NCI-H526 (cell line): ENCODE data around the gene TRIM46.
"Not testable (repeated sequence)": the region's sequence is repeated elsewhere in the genome, so short reads cannot be mapped to it uniquely, and the experiment has no call there.

Experiments used
- DNase-seq, 2 experiments: peaks; one replicate each; lab custom pipeline; 2025; lab: John Stamatoyannopoulos, UW

Gene TRIM46

DNA sequence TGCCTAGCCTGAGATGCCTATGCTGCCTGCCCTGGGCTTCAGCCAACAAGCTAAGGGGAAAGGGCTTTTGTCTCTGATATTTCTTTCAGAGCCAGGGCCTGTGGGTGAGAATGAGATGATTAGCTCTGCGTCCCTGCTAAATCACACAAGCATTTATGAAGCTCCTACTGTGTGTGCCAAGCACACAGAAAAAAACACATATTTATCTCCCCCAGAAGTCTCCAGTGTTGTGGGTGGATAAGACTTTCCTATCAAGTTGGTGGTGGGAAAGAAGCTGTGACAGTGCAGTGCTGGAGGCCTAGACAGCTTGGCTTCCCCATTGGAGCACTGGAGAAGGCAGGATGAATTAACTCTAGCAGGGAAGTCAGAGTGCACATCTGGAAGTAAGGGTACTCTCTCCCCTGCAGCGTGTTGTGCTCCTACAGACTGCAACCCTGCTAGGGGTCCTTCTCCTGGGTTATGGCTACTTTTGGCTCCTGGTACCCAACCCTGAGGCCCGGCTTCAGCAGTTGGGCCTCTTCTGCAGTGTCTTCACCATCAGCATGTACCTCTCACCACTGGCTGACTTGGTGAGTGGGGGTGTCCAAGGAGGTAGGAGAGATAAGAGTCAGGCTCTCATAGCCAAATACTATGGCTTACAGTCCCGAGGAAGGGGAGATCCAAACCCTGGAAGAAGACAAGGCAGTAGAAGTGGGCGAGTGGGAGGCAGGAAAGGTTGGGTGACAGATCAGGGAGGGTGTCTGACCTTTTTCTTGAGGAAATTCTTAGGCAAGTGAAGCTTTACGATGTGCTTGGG is 36.3 kb upstream of the TRIM46 start:
- DNase-seq, result no peak

DNA sequence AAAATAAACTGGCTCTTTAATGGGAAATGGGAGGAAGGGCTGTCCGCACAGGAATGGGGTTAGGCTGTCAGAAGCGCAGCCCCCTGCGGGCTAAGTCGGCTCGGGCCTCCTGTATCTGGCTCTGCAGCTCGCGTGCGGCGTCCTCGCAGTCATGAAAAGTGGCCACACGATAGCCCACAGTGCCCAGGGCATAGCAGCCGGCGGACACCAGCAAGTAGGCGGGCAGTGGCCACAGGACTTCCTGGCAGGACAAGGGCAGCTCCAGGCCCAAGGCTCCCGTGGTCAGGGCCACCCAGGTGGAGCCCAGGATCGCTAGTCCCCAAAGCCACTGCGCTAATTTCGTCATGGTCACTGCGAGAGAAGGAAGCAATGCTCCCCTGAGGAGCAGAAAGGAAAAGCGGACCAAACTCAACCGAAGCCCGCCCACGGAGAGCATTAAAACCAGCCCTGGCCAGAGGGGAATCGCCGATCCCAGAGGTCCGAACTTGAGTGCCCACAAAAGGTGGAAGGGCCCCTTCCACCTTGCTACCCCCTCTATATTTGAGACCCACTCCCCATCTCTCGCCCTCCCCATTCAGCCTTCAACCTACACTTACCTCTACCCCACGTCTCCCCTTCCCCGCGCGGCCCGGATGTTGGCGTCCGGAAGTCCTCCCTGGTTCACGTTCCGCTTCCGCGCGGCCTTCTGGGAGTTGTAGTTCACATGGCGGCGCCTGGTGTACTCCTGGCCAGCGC is 33.6 kb upstream of the TRIM46 start, which contains the start of gene DPM3:
TSS of gene DPM3 (minus strand) at position 637 of the 735 bp plus-strand sequence. CDS start at position 346, 291 bp downstream.
- peak; percentile 89 to 98 for DNase-seq

DNA sequence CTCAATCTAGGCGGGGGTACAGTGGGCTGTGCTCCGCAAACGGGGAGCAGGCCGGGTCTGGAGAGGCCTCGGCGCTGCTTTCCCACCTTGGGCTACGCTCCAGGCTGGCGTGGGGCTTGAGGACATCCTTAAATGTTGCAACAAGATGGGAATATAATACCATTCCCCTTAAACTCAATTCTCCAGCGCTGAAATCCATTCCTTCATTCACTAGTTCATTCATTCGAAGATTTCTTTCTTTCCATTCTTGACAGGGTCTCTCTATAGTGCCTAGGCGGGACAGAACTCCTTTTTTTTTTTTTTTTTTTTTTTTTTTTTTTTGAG is 33.1 kb upstream of the TRIM46 start:
- DNase-seq, result no peak

DNA sequence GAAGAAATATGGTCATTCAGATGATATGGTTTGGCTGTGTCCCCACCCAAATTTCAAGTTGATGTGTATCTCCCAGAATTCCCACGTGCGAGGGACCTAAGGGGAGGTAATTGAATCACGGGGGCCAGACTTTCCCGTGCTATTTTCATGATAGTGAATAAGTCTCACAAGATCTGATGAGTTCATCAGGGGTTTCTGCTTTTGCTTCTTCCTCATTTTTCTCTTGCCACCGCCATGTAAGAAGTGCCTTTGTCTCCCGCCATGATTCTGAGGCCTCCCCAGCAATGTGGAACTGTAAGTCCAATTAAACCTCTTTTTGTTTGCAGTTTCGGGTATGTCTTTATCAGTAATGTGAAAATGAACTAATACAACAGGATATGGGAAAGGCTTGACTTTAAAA is 31.9 kb upstream of the TRIM46 start:
- no peak for DNase-seq

DNA sequence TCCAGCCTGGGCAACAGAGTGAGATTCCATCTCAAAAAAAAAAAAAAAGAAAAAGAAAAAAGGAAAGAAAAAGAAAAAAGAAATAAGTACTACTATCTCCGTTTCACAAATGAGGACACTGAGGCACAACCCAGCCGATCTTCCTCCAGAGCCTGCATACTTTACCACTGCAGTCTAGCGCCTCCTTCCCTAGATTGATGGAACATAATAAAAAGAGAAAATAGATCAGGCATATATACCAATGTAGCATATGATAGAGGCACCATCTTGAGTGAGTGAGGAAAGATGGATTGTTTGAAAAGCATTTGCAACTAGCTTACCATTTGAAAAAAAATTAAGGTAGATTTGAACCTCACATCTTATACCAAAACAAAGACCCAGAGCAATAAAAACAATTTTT is 28.2 kb upstream of the TRIM46 start:
- no peak for DNase-seq

DNA sequence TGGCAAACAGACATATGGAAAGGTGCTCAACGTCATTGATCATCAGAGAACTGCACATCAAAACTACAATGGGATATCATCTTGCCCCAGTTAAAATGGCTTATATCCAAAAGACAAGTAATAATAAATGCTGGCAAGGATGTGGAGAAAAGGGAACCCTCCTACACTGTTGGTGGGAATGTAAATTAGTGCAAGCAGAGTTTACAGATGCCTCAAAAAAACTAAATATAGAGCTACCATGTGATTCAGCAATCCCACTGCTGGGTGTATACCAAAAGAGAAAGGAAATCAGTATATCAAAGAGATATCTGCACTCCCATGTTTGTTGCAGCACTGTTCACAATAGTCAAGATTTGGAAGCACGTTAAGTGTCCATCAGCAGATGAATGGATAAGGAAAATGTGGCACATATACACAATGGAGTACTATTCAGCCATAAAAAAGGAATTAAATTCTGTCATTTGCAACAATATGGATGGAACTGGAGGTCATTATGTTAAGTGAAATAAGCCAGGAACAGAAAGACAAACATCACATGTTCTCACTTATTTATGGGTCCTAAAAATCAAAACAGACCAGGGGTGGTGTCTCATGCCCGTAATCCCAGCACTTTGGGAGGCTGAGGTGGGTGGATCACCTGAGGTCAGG is 17.5 kb upstream of the TRIM46 start:
- not testable (repeated sequence) for DNase-seq

DNA sequence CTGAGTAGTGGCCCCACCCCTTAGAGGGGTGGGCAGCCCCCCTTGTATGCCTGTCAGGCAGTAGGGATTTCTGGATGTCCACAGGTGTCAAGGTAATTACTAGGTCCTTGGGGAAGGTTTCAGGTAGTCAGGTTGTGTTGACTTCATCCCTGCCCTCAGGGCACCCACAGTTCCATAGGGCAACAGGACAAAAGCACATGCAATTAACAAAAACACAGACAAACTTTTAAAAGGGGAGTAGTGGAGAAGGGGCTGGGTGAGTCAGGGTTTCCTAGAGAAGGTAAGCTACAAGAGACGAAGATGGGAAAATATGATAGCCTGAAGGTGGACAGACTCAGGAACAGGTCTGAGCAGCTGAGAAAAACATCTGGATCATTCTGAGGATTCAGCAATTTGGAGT is 14.7 kb upstream of the TRIM46 start:
- DNase-seq, result no peak

DNA sequence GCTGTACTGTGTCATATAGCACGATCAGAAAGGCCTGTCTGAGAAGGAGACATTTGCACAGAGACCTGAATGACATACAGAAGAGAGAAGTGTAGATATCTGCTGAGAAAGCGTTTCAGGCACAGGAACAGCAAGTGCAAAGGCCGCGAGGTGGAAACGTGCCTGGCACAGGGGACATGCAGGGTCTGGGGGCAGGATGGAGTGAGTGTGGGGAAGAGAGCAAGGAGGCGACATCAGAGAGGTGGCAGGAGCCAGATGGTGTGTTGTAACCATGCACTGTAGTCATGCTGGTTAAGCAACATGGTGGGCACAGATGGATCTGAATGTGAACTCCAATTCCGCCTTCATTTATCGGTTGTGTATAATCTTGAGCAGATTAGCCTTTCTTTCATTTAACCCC is 13.5 kb upstream of the TRIM46 start:
- no peak for DNase-seq

DNA sequence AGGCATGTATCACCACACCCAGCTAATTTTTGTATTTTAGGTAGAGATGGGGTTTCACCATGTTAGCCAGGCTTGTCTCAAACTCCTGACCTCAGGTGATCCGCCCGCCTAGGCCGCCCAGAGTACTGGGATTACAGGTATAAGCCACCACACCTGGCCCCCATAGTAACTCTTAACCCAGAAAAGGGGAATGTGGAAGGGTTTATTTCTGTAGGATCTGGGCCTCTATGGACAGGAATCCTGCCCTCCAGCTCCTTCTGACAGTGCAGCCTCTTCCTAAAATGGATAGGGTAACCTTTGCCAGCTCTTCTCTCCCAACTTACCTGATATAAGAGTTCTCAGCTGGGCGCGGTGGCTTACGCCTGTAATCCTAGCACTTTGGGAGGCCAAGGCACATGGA is 11.0 kb upstream of the TRIM46 start:
- not testable (repeated sequence) for DNase-seq

DNA sequence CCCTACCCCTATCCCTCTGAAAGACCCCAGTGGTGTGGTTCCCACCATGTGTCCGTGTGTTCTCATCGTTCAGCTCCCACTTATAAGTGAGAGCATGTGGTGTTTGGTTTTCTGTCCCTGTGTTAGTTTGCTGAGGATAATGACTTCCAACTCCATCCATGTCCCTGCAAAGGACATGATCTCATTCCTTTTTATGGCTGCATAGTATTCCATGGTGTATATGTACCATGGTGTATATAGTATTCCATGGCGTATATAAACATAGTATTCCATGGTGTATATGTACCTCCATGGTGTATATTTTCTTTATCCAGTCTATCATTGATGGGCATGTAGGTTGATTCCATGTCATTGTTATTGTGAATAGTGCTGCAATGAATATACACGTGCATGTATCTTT is 9.9 kb upstream of the TRIM46 start:
- not testable (repeated sequence) for DNase-seq

DNA sequence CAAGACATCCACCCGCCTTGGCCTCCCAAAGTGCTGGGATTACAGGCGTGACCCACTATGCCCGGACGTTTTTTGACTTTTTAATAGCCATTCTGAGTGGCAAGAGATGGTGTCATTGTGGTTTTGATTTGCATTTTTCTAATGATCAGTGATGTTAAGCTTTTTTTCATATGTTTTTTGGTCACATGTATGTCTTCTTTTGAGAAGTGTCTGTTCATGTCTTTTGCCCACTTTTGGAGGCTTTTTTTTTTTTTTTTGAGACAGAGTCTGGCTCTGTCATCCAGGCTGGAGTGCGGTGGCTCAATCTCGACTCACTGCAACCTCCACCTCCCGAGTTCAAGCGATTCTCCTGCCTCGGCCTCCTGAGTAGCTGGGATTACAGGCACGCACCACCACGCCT is 9.0 kb upstream of the TRIM46 start:
- DNase-seq, result not testable (repeated sequence)

DNA sequence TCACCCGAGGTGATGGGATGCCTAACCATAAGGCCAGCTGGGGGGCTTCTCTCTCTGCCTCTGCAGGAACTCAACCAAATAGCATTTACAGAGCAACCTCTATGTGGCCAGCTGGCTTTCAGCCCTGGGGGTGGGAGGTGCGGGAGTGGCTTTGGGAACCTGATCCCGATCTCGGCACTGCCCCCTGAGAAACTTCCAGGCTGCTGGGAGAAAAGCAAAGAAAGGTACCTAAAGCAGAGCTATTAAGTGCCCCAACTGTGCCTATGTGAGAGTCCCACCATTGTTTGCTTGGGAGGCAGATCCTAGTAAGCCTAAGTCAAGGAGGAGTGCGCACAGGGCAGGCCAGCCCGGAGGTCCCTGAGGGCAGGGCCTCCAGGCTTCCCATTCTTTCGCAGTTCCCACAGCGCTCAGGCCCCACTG is 7.6 kb upstream of the TRIM46 start:
- DNase-seq, result no peak

DNA sequence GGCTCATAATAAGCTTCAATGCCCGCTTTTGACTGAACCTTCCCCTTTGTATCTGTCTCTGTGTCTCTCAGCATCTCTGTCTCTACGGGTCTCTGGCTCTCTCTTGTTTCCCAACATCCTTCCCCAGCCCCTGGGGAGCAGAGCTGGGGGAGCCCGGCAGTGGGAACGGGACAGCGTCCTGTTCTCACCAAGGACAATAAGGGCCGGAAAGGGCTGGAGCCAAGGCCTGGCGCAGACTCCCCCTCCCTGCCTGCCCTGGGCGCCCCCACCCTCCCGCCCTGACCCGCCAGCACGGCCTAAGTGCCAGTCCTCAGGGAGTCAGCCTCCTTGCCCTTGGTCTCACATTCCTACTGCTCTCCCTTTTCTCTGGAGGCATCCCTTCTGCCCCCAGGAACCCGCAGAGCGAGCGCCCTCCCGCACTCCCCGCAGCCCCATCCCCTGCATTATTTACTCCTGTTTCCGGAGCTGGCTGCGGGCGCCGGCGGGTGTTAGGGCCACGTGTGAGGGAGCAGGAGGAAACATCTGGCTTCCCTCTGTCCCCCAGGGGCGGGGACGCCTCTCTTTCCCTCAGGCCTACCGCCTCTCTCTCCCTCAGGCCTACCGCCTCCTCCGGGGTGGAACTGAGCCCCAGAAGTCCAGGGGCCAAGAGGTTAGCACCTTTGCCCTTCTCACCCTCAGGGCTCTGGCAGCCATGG is 7.0 kb upstream of the TRIM46 start:
- DNase-seq, result peak in 1 of 2 experiments; percentile 69

DNA sequence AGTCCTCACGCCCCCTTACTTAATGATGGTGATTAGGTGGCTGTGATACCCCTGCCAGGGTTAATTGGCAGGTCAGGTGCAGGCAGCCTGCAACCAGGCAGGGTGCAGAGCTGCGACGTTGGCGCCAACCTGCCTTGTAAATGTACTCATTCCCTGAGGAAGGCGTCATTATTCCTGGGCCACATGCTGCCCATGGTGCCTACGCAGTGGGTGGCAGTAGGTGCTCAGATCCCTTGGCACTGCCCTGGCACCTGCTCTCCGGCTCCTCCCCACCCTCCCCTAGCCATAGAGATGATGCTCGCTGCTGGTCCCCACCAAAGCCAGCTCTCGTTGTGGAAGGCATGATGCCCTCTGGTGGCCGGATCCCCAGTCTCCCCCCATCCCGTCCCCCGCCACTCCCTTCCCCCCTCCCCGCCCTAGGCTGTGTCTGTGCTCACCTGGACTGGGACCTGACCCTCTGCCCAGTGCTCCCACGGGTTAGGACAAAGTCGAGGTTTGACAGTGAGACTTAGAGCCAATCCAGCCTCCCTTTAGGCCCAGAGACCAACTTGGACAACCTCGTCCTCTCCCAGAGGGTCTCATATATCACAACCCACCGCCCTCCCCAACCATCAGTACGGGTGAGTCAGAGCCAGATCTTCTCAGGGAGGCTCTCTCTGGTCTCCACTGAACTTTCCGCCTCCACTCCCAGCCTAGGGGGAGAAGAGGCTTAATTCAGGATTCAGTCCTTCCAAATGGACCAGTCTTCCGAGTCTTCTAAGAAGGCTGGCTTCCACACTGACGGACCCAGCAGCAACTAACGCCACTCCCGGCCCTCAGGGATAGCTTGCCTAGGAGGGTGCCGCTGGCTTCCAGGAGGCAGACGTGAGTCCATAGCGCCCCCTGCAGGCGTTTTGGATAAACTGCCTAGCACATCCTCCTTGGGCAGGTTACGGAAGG is 6.2 kb upstream of the TRIM46 start:
- peak; percentile 96 to 99 for DNase-seq

DNA sequence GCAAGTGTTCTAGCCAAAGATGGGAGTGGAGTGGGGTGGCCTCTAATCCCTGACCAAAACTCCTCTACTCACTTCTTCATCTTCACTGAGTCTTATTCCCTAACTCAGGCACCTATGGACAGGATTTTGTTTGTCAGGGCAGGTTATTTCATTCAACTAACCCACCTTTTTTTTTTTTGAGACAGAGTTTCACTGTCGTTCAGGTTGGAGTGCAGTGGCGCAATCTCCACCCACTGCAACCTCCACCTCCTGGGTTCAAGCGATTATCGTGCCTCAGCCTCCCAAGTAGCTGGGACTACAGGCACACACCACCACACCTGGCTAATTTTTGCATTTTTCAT is 5.6 kb upstream of the TRIM46 start:
- DNase-seq, result not testable (repeated sequence)

DNA sequence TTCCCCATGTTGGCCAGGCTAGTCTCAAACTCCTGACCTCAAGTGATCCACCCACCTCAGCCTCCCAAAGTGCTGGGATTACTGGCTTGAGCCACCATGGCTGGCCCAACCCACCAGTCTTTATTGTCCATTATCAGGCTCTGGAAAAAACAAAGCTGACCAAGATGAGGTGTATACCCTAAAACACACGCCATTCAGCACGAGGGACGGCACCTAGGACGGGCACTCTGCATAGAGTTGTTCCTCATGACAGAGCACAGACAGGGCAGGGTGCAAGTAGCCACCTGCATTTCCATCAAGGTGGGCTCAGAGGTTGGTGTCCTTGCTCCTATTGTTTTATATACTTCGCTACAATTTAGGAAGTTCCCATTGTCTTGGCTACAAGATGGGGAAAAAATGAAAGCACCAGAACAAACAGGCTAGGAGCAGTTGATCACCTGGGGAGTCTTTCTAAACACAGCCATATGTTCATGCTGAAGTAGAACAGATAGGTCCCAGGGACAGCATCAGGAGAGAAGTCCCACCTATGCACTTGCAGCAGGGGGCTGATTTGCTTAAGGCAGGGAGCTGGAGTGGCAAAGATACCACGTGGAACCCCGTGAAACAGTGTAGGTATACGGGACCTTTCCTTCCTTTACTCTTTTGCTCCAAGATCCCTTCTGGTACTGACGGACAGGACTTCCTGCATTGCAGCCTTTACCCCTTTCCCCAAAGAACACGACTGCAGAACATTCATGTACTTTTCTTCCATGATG is 5.0 kb upstream of the TRIM46 start:
- DNase-seq, result no peak

DNA sequence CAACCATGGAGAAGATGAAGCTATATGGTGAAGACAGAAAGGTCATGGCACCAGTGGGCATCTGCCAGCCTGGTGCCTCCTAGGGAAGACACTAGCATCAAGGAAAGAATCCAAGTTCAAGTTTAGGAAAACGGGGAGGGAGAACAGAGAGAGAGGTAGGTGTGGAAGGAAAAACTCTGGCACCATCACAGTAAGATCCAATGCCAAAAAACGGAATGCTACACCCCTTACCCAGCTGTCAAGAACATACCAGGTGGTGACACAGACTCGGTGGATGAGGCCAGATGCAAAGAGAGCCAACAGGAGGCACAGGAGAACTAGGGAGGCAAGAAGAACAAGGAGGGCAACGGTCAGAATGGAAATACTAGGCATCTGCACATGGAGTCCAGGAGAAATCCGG is 4.1 kb upstream of the TRIM46 start:
- no peak for DNase-seq

DNA sequence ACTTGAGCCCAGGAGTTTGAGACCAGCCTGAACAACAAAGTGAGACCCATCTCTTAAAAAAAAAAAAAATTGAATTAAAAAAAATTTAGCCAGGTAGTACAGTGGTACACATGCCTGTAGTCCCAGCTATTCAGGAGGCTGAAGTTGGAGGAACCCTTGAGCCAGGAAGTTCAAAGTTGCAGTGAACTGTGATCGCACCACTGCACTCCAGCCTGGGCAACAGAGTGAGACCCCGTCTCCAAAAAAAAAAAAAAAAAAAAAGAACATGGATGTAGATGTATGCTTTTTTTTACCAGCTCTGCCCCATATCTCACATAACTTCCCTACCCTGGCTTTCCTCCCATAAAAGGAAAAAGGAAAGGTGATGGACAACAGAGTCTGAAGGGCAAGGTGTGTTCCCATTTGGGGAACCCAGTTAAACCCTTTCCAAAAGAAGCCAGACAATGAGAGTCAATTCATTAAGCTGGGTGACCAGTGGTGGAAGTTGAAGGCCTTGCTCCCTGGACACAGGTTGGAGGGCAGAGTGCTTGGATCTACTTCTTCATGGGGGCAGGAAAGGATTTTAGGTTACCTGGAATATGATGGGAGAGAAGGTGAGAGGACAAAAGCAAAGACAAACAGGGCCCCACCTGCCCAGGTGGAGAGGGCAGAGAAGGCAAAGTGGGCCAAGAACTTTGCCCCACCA is 3.4 kb upstream of the TRIM46 start:
- DNase-seq, result no peak

DNA sequence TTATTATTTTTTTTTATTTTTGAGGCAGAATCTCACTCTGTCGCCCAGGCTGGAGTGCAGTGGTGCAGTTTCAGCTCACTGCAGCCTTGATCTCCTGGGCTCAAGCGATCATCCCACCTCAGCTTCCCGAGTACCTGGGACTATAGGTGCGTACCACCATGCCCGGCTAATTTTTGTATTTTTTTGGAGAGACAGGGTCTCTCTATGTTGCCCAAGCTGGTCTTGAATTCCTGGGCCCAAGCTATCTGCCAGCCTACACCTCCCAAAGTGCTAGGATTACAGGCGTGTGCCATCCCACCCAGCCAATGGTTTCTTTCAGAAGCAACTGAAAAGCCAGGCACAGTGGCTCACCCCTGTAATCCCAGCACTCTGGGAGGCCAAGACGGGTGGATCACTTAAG is 2.8 kb upstream of the TRIM46 start:
- no peak for DNase-seq
